Upper lobe of right lung (tissue), 1 donor: Measurements from ENCODE around the gene TGFBR3. TPM values are rescaled to one million over a fixed set of nuclear protein-coding genes. Genes with fewer than 3 reads are reported as not detected.

Experiments
- ATAC-seq: fragments of 200-7000 bp; cut with Tn5 transposase; one replicate; pipeline ENCODE4 v1.9.1; 2020; ENCODE audit warnings: mild to moderate bottlenecking, moderate library complexity
- DNase-seq: peaks from one replicate; pipeline ENCODE4 v3.0.0-alpha.2; 2020
- H3K27ac ChIP-seq: fragments of 200-600 bp; one replicate; pipeline ENCODE4 v1.8.0; 2022
- H3K27me3 ChIP-seq: fragments of 200-600 bp; one replicate; pipeline ENCODE4 v1.8.0; 2022; ENCODE audit warnings: mild to moderate bottlenecking
- H3K36me3 ChIP-seq: fragments of 200-600 bp; one replicate; pipeline ENCODE4 v1.8.0; 2022
- H3K4me1 ChIP-seq: fragments of 200-600 bp; one replicate; pipeline ENCODE4 v1.8.0; 2022
- H3K4me3 ChIP-seq: fragments of 200-600 bp; one replicate; pipeline ENCODE4 v1.8.0; 2022; ENCODE audit warnings: mild to moderate bottlenecking
- H3K9me3 ChIP-seq: fragments of 200-600 bp; one replicate; pipeline ENCODE4 v1.8.0; 2022
- intact Hi-C: fragments of 100-400 bp; cut with DNase I; formaldehyde crosslinking; loops from one replicate; pipeline ENCODE4 v1.11.0; 2022
- total RNA-seq: library from RNA; stranded (reverse); fragmentation: NEBNext Ultra II Directional; extraction: Animal tissue kit (Norgen Biotek cat#: 25700); gene quantifications from one replicate; pipeline ENCODE4 v1.2.1, GENCODE V29; 2021
- TF ChIP-seq, protein P1 (sequence below): fragments of 200-600 bp; IDR thresholded peaks from one replicate; pipeline ENCODE4 v1.8.0; 2022; ENCODE audit warnings: antibody characterized with exemption
- donor health status: DM: no; HTN: yes; CAD: no; lungs with severe emphysema.

TGFBR3 gene
- total RNA-seq, 1 donor from 2014 or later: 55.9 TPM

DNA sequence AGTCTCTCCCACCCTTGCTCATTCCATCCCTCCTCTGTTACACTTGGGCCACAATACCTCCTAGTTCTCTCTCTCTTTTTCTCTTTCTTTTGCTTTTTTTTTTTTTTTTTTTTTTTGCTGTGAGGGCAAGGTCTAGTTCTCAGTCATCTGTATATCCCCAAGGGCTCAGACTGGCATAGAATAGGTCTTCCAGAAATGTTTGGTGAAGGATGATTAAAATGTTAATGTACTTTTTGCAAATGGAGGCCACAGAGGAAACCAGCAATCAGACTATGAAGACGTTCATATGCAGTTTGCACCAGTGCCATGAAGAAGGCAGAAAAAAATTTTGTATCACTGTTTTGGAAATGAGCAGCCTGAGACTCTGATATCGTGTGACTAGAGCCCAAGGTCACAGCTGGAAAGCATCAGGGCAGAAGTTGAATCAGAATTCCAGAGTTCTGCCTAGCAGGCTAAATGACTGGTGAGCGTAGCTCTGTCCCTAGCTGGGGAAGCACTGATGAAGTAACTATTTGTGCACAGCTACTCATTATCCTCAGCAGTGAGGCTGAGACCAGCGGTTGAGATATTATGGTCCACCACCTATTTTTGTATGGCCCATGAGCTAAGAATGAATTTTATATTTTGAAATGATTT is 186.5 kb downstream of the TGFBR3 start:
- DNase-seq (no peak), ATAC-seq (peak; percentile 60)
- H3K27me3 ChIP-seq: no peaks in the 10 kb centered on the region
- H3K27ac ChIP-seq: peak overlapping the region; percentile 27
- H3K4me1 ChIP-seq: peaks cover 18% of the 10 kb centered on the region
- no peaks in the 10 kb centered on the region for H3K9me3 ChIP-seq
- TF ChIP-seq, protein P1, sequence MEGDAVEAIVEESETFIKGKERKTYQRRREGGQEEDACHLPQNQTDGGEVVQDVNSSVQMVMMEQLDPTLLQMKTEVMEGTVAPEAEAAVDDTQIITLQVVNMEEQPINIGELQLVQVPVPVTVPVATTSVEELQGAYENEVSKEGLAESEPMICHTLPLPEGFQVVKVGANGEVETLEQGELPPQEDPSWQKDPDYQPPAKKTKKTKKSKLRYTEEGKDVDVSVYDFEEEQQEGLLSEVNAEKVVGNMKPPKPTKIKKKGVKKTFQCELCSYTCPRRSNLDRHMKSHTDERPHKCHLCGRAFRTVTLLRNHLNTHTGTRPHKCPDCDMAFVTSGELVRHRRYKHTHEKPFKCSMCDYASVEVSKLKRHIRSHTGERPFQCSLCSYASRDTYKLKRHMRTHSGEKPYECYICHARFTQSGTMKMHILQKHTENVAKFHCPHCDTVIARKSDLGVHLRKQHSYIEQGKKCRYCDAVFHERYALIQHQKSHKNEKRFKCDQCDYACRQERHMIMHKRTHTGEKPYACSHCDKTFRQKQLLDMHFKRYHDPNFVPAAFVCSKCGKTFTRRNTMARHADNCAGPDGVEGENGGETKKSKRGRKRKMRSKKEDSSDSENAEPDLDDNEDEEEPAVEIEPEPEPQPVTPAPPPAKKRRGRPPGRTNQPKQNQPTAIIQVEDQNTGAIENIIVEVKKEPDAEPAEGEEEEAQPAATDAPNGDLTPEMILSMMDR: no peak
- no peak overlapping the region for H3K4me3 ChIP-seq
- intact Hi-C loops: no loop called here
- peaks cover 11% of the 10 kb centered on the region for H3K36me3 ChIP-seq

DNA sequence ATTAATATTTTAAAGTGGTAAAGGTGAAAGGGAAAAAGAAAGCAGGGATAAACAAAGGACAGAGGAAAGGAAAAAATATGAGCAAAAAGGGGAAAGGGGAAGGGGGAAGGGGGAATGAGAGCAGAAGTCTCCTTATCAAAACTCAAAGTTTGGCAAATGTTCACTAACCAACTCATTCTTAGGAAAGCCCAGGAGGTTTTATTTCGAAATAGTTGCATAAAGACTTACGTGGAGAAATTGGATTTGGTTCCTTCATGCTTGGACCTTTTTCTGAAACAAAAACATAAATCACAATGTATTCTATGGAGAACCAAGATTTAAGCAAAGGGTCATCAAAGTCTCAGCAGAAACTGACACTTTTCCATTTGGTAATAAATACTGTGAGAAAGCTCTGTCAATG is 188.1 kb downstream of the TGFBR3 start:
- Histone ChIP-seq H3K27me3 (no peaks in the 10 kb centered on the region), H3K4me1 (peaks cover 25% of the 10 kb centered on the region), H3K9me3 (no peaks in the 10 kb centered on the region), H3K36me3 (peaks cover 11% of the 10 kb centered on the region), H3K4me3 (no peak overlapping the region), H3K27ac (peak overlapping the region; percentile 39)
- no peak for DNase-seq
- TF ChIP-seq, protein P1: no peak
- no peak for ATAC-seq
- intact Hi-C loops: no loop called here

DNA sequence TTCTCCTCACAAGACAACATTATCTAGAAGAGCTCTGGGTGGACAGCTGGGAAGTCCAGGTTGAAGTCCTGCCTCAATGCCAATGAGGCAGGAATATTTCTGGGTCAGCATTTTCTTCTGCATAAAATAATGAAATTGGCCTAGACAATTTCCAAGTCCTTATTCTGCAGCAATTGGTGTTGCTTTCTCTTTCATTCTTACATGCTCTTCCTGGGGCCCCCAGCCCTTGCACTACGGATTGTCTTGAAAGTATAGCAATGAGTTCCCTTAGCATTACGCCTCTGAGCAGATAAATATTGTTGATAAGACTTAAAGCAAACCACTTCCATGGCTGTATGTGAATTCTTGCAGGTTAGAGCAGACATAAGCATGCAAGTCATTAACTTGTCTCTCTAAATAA is 188.5 kb downstream of the TGFBR3 start:
- DNase-seq (no peak), ATAC-seq (peak; percentile 16)
- Histone ChIP-seq H3K9me3 (no peaks in the 10 kb centered on the region), H3K36me3 (peaks cover 11% of the 10 kb centered on the region), H3K4me3 (no peak overlapping the region), H3K4me1 (peaks cover 25% of the 10 kb centered on the region), H3K27me3 (no peaks in the 10 kb centered on the region), H3K27ac (peak overlapping the region; percentile 39)
- intact Hi-C loops: no loop called here
- TF ChIP-seq, protein P1: no peak

DNA sequence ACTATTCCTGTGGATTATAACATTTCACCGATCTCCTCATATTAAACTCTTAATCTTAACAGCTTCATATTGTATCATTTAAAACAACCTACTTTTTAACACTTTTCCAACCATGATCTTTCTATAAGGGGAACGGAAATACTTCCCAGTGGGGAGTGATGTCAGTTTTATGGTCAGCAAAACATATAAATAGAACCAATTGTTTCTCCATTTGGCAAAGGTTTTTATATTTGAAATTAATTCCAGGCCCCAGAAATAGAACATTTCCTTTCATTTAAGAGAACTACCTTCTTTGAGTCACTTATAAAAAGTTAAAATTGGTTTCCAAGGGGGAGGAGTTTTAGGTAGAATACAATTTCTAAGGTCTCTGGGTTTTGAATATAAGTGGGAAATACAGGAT is 189.6 kb downstream of the TGFBR3 start:
- Histone ChIP-seq H3K9me3 (no peaks in the 10 kb centered on the region), H3K4me3 (no peak overlapping the region), H3K27ac (no peak overlapping the region), H3K27me3 (no peaks in the 10 kb centered on the region), H3K36me3 (peaks cover 11% of the 10 kb centered on the region), H3K4me1 (peaks cover 25% of the 10 kb centered on the region)
- no peak for DNase-seq
- no peak for ATAC-seq
- intact Hi-C loops: no loop called here
- TF ChIP-seq, protein P1: no peak

DNA sequence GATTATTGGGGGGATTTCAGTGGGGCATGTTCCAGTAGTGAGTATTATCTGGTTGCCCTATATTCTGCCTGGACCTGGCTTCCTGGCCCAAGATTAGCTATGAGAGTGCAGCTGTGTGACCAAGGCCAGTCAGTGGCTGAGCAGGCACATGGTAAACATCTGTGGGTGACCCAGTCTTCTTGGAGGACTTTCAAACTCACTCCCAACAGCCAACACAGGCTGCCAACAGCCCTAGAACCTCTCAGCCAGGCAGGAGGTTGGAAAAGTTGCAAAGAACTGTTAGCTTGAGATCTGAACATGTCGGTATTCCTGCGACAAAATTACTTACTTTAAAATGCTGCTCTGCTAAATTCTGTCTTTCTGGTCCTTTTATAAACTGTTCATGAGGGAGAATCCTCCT is 192.4 kb downstream of the TGFBR3 start:
- Histone ChIP-seq H3K4me1 (peaks cover 34% of the 10 kb centered on the region), H3K27me3 (no peaks in the 10 kb centered on the region), H3K27ac (peak overlapping the region; percentile 31), H3K4me3 (no peak overlapping the region), H3K36me3 (peaks cover 11% of the 10 kb centered on the region), H3K9me3 (no peaks in the 10 kb centered on the region)
- TF ChIP-seq, protein P1: no peak
- no peak for DNase-seq
- intact Hi-C loops: no loop called here
- peak; percentile 52 for ATAC-seq

DNA sequence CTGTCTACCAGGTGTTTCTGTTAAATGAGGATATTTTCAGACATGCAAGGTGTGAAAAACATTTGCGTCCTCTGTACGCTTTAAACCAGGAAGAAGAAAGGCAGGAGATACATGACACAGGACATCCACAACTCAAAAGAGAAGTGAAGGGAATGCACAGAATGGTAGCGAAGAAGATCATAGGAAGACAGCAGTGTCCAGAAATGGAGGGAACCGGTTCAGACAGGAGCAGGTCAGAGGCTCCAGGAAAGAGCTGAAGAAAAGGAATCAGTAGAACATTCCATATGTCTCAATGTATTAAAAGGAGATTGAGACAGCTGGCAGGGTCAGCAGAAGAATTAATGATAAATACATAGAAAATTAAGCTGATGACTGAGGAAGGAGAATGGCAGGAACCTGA is 194.4 kb downstream of the TGFBR3 start:
- intact Hi-C loops: no loop called here
- no peaks in the 10 kb centered on the region for H3K27me3 ChIP-seq
- no peak overlapping the region for H3K27ac ChIP-seq
- DNase-seq (no peak), ATAC-seq (no peak)
- TF ChIP-seq, protein P1: no peak
- H3K36me3 ChIP-seq: peaks cover 11% of the 10 kb centered on the region
- H3K9me3 ChIP-seq: no peaks in the 10 kb centered on the region
- peaks cover 29% of the 10 kb centered on the region for H3K4me1 ChIP-seq
- no peak overlapping the region for H3K4me3 ChIP-seq
